B cell (primary cell): ENCODE data around the gene BLACAT1.

Experiments
- EZH2 ChIP-seq: IDR thresholded peaks from 2 replicates; pipeline ENCODE4 v1.6.1; 2012; ENCODE audit warnings: borderline replicate concordance, low read depth, mild to moderate bottlenecking, moderate library complexity, low read length; ENCODE audit not compliant: insufficient read depth, poor library complexity, severe bottlenecking
- TF ChIP-seq, protein P1 (sequence below): fragments of 200-600 bp; IDR thresholded peaks from one replicate; pipeline ENCODE4 v1.8.0; 2022; ENCODE audit warnings: antibody characterized with exemption, mild to moderate bottlenecking

DNA sequence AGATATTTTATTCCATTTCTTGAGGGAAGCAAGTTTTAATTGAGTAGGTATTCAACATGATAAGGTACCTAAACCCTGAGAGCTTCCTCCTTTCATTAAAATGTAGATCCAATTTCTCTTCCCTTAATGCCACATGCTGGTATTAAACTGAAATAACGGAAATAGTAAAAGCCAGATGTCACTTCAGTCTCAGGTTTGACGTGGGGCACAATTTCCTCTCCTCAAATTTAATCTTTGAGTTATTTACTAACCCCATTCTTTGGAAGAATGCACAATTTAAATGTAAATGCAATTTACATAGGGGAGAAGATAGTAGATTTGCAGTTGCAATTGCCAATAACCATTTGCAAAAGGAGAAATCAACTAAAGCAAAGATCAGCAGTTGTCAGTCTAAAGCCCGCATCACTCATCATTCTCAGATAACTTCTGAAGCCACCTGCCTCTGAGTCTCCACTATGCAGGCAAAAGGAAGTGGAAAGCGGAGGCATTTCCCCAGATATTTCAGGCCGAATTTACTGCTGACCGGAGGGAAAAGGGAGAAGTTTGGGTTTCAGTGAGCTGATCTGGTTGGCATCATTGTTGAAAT is 31.9 kb downstream of the BLACAT1 start:
- TF ChIP-seq, protein P1, sequence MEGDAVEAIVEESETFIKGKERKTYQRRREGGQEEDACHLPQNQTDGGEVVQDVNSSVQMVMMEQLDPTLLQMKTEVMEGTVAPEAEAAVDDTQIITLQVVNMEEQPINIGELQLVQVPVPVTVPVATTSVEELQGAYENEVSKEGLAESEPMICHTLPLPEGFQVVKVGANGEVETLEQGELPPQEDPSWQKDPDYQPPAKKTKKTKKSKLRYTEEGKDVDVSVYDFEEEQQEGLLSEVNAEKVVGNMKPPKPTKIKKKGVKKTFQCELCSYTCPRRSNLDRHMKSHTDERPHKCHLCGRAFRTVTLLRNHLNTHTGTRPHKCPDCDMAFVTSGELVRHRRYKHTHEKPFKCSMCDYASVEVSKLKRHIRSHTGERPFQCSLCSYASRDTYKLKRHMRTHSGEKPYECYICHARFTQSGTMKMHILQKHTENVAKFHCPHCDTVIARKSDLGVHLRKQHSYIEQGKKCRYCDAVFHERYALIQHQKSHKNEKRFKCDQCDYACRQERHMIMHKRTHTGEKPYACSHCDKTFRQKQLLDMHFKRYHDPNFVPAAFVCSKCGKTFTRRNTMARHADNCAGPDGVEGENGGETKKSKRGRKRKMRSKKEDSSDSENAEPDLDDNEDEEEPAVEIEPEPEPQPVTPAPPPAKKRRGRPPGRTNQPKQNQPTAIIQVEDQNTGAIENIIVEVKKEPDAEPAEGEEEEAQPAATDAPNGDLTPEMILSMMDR: no peak
- no peak for TF ChIP-seq EZH2
